Limb (tissue), 2 donors: ENCODE data around the gene ABCF3.

Source experiments
- DNase-seq, 2 donors: peaks; one replicate each; pipeline ENCODE4 v3.0.0-alpha.2; 2016; ENCODE audit errors: extremely low spot score in 2 of 2

ABCF3 gene

DNA sequence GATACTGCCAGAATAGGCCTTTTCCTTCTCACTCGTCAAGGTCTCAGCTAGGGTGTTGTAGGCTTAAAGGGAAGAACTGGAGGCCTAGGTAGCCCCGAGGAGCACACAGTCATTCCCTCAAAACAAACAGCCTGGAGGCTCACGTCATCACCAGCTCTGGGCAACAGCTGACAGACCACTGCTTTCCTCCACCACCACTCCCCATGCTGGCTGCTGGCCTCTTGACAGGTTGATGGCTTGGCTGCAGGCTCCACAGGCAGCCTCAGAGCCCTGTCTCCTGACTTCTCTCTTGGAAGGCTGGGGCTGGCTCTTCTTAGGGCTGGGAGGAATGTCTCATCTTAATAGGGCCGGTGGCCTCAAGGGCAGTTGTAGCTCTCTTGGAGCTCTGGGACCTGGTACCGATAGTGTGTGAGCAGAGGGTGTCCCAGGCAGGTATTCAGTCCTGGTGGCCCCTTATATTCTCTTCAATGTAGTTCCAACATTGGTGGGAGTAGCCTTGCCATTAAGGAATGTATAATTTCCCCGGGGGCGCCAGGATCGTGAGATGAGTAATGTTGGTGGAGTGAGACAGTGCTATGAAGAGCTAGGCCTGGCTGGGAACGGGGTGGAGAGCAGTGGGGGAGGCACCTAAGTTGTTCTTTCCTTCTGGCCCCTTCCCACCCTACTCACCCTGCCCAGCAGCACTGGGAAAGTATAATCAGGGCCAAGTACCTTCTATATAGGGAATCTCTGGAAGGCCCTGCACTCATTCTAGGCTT lies 17.5 kb upstream of the ABCF3 start:
- DNase-seq, result no peak

DNA sequence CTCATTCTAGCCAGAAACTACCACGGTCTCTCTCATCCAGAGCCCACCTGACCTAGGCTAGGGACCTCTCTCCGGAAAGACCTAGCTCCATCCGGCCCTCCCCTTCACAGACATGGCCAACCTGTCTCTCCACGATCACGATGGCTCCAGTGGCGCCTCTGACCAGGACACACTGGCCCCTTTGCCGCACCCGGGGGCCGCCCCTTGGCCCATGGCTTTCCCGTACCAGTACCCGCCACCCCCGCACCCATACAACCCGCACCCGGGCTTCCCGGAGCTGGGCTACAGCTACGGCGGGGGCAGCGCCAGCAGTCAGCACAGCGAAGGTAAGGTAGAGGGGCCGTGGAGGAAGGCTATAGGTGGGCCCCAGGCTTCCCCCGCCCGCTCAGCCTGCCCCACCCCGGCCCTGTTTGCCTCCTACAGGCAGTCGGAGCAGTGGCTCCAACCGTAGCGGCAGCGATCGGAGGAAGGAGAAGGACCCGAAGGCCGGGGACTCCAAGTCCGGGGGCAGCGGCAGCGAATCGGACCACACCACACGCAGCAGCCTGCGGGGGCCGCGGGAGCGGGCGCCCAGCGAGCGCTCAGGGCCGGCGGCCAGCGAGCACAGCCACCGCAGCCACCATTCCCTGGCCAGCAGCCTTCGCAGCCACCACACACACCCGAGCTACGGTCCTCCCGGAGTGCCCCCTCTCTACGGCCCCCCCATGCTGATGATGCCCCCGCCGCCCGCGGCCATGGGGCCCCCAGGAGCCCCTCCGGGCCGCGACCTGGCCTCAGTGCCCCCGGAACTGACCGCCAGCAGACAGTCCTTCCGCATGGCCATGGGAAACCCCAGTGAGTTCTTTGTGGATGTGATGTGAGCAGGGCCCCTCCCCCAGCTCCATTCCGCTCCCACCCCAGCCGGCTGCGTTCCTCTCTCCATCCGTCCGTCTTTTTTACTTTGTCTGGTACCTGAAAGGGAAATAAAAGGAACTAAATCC lies 15.8 kb upstream of the ABCF3 start:
- DNase-seq, result no peak

DNA sequence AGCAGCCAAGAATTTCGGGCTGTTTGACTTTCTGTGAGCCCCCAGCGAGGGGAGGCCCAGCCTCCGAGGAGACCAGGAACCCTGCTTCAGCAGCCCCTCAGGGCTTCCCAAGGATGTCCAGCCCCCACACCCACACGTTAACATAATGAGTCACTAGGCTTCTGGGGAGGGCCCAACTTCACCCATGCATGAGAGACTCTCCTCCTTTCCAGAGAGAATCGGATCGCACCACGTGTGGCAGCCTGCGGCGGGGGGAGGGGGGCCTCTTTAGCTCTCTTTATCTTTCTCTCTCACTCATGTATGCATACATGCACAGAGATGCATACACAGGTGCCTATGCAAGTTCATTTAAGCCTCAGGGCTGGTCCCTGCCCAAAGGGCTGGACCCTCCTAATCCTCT lies 14.4 kb upstream of the ABCF3 start:
- no peak for DNase-seq

DNA sequence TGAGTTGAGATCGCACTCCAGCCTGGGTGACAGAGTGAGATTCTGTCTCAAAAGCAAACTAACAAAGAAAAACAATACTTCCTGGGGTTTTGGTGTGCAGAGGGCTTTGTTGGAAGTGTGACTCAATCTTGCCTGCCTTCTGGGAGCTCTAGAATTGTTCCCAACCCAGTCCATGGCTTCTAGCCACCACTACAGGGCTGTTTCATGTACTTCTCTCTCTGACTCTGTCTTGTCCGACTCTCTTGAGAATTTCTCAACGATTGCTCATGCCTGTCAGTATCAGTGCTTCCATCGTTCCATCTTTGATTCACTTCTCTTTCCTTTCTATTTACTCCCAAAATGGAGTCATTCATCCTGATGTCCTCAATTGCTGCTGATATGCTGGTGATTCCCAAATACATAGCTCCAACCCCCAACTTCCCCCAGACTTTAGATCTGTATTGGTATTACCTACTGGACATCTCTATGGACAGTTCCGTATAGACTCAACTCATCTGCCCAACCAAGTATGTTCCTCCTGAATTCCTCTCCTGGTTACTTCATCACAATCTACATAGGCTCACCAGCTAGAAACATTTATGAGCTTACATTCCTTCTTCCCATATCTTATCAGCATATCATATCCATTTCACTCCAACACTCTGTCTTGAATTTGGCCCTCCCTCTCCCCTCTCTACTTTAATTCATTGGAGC lies 13.2 kb upstream of the ABCF3 start:
- DNase-seq, result no peak

DNA sequence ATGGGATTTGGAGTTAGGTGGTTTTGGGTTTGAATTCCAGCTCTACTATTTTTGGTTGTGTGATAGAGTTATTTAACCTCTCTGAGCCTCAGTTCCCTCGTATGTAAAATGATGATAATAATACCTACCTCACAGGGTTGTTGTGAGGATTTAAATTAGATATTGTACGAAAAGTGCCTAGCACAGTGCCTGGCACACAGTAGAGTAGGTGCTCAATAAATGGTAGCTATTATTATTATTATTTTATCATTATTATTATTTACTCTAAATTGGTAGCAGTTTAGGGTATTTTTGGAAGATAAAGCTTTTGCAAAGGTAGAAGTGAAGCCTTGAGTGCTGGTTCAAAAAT lies 12.7 kb upstream of the ABCF3 start:
- DNase-seq, result no peak

- no peak for DNase-seq
Observed at GRCh38 chr3:184174284-184174645, 11.7 kb upstream of the ABCF3 start.

GRCh38 chr3:184174646-184175492 lies 11.1 kb upstream of the ABCF3 start, which contains the start of gene AP2M1:
Gene AP2M1, plus strand, starts transcription at chr3:184174855. Its CDS starts 2,139 bp downstream, at chr3:184176994.
- DNase-seq, result peak; percentile 99

GRCh38 chr3:184175506-184175905 lies 10.5 kb upstream of the ABCF3 start:
- no peak for DNase-seq

- DNase-seq, result no peak
Observed at GRCh38 chr3:184175981-184176376, 10.0 kb upstream of the ABCF3 start.

DNA sequence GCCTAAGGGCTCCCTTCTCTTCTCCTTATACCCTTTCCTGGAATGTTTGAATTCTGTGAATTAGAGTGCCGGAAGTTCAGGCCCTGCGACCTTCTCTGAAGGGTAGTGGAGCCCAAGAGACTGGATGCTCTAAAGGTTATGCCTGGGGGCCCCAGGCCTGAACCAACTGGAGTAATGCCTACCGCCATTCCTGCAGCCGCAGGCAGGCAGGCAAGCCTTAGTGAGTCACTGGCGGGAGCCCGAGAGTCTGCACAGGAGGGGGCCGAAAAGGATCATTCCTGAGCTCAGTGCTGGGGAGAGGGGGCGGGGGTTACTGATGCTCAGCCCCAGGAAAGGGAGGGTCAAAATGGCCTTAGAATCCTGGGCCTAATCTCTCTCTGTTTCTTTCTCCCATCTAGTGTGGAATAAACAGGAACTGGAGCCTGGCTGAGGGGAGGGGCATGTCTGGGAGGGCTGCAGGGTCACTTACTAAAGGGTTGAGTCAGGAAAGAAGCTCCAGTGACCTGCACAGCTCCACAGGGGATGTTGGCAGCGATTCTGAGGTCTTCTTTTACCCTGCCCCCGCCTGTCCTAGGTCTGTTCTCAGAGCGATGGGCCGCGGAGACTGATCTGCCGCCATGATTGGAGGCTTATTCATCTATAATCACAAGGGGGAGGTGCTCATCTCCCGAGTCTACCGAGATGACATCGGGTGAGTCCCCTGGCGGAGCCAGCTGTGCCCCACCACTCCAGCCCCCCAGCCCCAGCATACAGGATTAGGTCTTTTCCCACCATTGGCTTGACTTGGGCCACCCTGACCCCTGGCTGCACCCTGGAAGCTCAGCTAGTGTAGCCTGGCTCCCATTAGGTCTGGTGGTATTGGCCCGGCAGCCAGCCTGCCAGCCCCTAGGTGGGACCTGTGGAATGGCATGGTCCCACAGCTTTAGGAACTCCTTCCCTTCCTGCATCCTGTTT lies 9.3 kb upstream of the ABCF3 start:
- peak; percentile 52 to 56 for DNase-seq

DNA sequence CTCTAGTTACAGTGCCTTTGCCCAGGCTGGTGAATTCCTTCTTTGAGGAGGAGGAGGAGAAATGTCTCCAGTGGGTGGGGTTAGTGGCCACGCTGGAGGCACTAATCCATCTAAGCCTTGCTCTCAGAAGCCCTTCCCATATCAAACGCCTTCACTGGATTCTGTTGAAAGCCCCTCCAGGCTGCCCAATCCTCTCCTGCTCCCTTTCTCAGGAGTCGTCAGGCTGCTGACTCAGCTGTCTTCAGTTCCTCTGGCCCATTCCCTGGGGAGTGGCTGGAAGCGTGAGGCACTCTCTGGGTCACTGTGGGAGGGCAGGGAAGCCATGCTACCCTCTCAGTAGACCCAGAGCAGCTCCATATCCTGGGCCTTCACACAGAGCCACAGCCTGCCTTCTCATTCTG lies 8.7 kb upstream of the ABCF3 start:
- DNase-seq, result no peak

- DNase-seq, result no peak
Observed at GRCh38 chr3:184177767-184178306, 8.2 kb upstream of the ABCF3 start.

- no peak for DNase-seq
Observed at GRCh38 chr3:184178521-184179138, 7.4 kb upstream of the ABCF3 start.

DNA sequence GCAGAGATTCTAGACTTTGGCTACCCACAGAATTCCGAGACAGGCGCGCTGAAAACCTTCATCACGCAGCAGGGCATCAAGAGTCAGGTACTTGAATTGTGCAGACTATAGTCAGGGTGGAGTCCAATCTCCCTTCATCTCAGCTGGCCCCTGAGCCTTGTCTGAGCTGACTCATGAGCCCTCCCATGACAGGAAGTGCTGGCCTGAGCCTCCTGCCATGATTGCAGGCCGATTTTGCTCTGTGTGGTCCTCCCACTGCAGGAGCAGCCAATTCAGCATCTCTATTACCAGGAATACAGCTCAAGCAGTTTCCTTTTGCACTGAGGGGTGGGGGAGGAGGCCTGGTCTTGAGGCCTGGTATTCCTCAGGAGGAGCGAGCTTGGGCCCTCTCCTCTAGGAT lies 5.8 kb upstream of the ABCF3 start:
- DNase-seq, result no peak

GRCh38 chr3:184181596-184181995 lies 4.4 kb upstream of the ABCF3 start:
- DNase-seq, result no peak

DNA sequence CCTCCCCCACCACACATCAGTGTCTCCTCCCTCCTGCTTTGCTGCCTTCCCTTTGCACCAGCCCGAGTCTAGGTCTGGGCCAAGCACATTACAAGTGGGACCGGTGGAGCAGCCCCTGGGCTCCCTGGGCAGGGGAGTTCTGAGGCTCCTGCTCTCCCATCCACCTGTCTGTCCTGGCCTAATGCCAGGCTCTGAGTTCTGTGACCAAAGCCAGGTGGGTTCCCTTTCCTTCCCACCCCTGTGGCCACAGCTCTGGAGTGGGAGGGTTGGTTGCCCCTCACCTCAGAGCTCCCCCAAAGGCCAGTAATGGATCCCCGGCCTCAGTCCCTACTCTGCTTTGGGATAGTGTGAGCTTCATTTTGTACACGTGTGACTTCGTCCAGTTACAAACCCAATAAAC lies 2.3 kb upstream of the ABCF3 start:
- no peak for DNase-seq

DNA sequence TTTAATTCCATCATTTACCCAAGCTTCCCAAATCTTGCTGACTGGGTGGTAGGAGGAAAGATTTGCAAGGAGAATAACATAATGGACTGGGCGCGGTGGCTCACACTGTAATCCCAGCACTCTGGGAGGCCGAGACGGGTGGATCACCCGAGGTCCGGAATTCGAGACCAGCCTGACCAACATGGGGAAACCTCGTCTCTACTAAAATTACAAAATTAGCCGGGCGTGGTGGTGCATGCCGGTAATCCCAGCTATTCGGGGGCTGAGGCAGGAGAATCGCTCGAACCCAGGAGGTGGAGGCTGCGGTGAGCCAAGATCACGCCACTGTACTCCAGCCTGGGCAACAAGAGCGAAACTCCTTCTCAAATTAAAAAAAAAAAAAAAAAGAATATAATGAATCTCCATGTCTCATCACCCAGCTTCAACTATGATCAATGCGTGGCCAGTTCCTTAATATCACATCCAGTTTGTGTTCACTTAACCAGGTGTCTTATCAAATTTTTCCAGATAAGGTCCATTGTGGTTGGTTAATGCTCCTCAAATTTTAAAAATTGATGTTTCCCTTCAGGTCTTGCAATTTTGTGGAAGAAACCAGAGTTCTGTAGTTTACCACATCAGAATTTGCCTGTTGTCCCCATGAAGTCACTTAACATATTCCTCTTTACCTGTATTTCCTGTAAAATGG lies 1.3 kb upstream of the ABCF3 start:
- DNase-seq, result no peak

GRCh38 chr3:184185461-184186183 lies 377 bp upstream of the ABCF3 start:
- DNase-seq, result peak; percentile 100
